Lung (tissue), 12 donors: ENCODE measurements around the gene OPALIN. TPM values are rescaled to one million over a fixed set of nuclear protein-coding genes. Genes with fewer than 3 reads are reported as not detected.

Experiments
- ATAC-seq: fragments of 200-7000 bp; cut with Tn5 transposase; one replicate; pipeline ENCODE4 v1.9.1; 2020; ENCODE audit warnings: moderate number of reproducible peaks; ENCODE audit not compliant: insufficient read depth, low FRiP score
- DNase-seq, 3 donors: peaks; one replicate each; pipeline ENCODE4 v3.0.0-alpha.2; 2013 to 2017
- H3K27ac ChIP-seq, 2 donors: one replicate each; pipeline ENCODE4 v1.5.1; 2013; ENCODE audit warnings: mild to moderate bottlenecking in 2 of 2, moderate library complexity in 2 of 2, control low read depth in 1 of 2, inconsistent platforms in 1 of 2, low read depth in 1 of 2, low read length in 1 of 2
- H3K27me3 ChIP-seq, 3 donors: one replicate each; pipeline ENCODE4 v1.5.1; 2013; ENCODE audit warnings: low read length in 2 of 3; ENCODE audit not compliant: control insufficient read depth in 3 of 3, insufficient read depth in 3 of 3
- H3K36me3 ChIP-seq, 4 donors: one replicate each; pipeline ENCODE4 v1.5.1; 2013; ENCODE audit warnings: low read length in 4 of 4, mild to moderate bottlenecking in 1 of 4, moderate library complexity in 1 of 4; ENCODE audit not compliant: control insufficient read depth in 4 of 4, insufficient read depth in 4 of 4
- H3K4me1 ChIP-seq, 5 donors: one replicate each; pipeline ENCODE4 v1.5.1; 2013; ENCODE audit warnings: low read length in 5 of 5, mild to moderate bottlenecking in 2 of 5, moderate library complexity in 1 of 5; ENCODE audit not compliant: control insufficient read depth in 5 of 5, insufficient read depth in 5 of 5
- H3K4me3 ChIP-seq: one replicate; pipeline ENCODE4 v1.5.1; 2013; ENCODE audit warnings: mild to moderate bottlenecking, control low read depth, moderate library complexity
- H3K9ac ChIP-seq, 2 donors: one replicate each; pipeline ENCODE4 v1.5.1; 2013; ENCODE audit warnings: low read length in 2 of 2, control low read depth in 1 of 2; ENCODE audit not compliant: insufficient read depth in 1 of 2
- H3K9me3 ChIP-seq, 4 donors: one replicate each; pipeline ENCODE4 v1.5.1; 2013; ENCODE audit warnings: low read length in 3 of 4, mild to moderate bottlenecking in 1 of 4, moderate library complexity in 1 of 4; ENCODE audit not compliant: control insufficient read depth in 4 of 4, insufficient read depth in 3 of 4
- CTCF ChIP-seq: IDR thresholded peaks from 2 replicates; pipeline ENCODE4 v1.5.1; 2012; ENCODE audit warnings: mild to moderate bottlenecking; ENCODE audit errors: control extremely low read depth, extremely low read depth
- whole genome bisulfite sequencing, 2 donors: extraction: QIAGEN DNeasy Blood & Tissue Kit; methylation state at CpG; one replicate each; pipeline ENCODE4 v1.1.7; 2013; 5-methylcytosine and 5-hydroxymethylcytosine counted together
- polyA plus RNA-seq, 2 donors: library from polyadenylated mRNA; stranded (reverse); fragments of 200-250 nt; gene quantifications; one replicate each; pipeline ENCODE4 v1.2.1, GENCODE V29; 2013
- total RNA-seq, 2 donors: library from RNA; depleted of rRNA in 1 of 2; stranded (reverse); fragments of >200 nt in 1 of 2; gene quantifications; one replicate each; pipeline ENCODE4 v1.2.1, GENCODE V29; 2014 to 2021
- donor health status: control.
- donor health status: control.
- donor health status: Bipolar disorder and iron deficiency.
- donor health status: healthy.
- donor health status: DM: yes; HTN: yes; CAD: no.

The OPALIN gene
- total and polyA plus RNA-seq, 4 donors, result not detected

GRCh38 chr10:96390460-96390864 is 31.7 kb upstream of the OPALIN start:
- Histone ChIP-seq H3K36me3 (no peaks in the 10 kb centered on the region), H3K27me3 (peaks cover under 1 to 22% (median 5%) of the 10 kb centered on the region in 3 donors), H3K9me3 (no peaks in the 10 kb centered on the region), H3K27ac (no peak overlapping the region), H3K9ac (no peak overlapping the region), H3K4me3 (no peak overlapping the region), H3K4me1 (peaks cover 0 to 11% (median 0%) of the 10 kb centered on the region in 5 donors)
- no peak for TF ChIP-seq CTCF
- WGBS, 2 donors, result 80 to 85% methylated on average over 7 of the region's 7 CpGs
- DNase-seq, result no peak
- no peak for ATAC-seq

- H3K9me3 ChIP-seq, result no peaks in the 10 kb centered on the region
- no peaks in the 10 kb centered on the region for H3K36me3 ChIP-seq
- ATAC-seq (no peak), DNase-seq (no peak)
- WGBS, 2 donors, result 82 to 83% methylated on average over 5 of the region's 5 CpGs
- no peak overlapping the region for H3K27ac ChIP-seq
- H3K4me1 ChIP-seq, result peaks cover 0 to 11% (median 0%) of the 10 kb centered on the region in 5 donors
- peaks cover 2 to 22% (median 3%) of the 10 kb centered on the region in 3 donors for H3K27me3 ChIP-seq
- H3K9ac ChIP-seq, result no peak overlapping the region
- no peak for TF ChIP-seq CTCF
- H3K4me3 ChIP-seq, result no peak overlapping the region
Measured at GRCh38 chr10:96389785-96390184, 31.0 kb upstream of the OPALIN start.

- no peak for TF ChIP-seq CTCF
- DNase-seq (no peak), ATAC-seq (no peak)
- Histone ChIP-seq H3K27ac (no peak overlapping the region), H3K27me3 (peaks cover 2 to 13% (median 3%) of the 10 kb centered on the region in 3 donors), H3K36me3 (no peaks in the 10 kb centered on the region), H3K4me3 (no peak overlapping the region), H3K9me3 (peaks cover 0 to 2% (median 0%) of the 10 kb centered on the region in 4 donors), H3K9ac (no peak overlapping the region), H3K4me1 (peaks cover 0 to 11% (median 0%) of the 10 kb centered on the region in 5 donors)
- 85 to 92% methylated on average over 7 of the region's 7 CpGs for WGBS, 2 donors
Measured at GRCh38 chr10:96387601-96388000, 28.8 kb upstream of the OPALIN start.

- ATAC-seq, result no peak
- peaks cover 0 to 11% (median 0%) of the 10 kb centered on the region in 5 donors for H3K4me1 ChIP-seq
- no peak for DNase-seq
- WGBS, 2 donors, result 78 to 79% methylated on average over 2 of the region's 2 CpGs
- peaks cover 0 to 2% (median 0%) of the 10 kb centered on the region in 4 donors for H3K9me3 ChIP-seq
- no peak overlapping the region for H3K9ac ChIP-seq
- H3K27ac ChIP-seq, result no peak overlapping the region
- no peaks in the 10 kb centered on the region for H3K36me3 ChIP-seq
- TF ChIP-seq CTCF, result no peak
- peaks cover 2 to 12% (median 3%) of the 10 kb centered on the region in 3 donors for H3K27me3 ChIP-seq
- H3K4me3 ChIP-seq, result no peak overlapping the region
Measured at GRCh38 chr10:96387161-96387560, 28.4 kb upstream of the OPALIN start.
